ENCODE measurements around the gene KCNJ4.
"Not testable (repeated sequence)": the region's sequence is repeated elsewhere in the genome, so short reads cannot be mapped to it uniquely, and the experiment has no call there.

KCNJ4 gene

DNA sequence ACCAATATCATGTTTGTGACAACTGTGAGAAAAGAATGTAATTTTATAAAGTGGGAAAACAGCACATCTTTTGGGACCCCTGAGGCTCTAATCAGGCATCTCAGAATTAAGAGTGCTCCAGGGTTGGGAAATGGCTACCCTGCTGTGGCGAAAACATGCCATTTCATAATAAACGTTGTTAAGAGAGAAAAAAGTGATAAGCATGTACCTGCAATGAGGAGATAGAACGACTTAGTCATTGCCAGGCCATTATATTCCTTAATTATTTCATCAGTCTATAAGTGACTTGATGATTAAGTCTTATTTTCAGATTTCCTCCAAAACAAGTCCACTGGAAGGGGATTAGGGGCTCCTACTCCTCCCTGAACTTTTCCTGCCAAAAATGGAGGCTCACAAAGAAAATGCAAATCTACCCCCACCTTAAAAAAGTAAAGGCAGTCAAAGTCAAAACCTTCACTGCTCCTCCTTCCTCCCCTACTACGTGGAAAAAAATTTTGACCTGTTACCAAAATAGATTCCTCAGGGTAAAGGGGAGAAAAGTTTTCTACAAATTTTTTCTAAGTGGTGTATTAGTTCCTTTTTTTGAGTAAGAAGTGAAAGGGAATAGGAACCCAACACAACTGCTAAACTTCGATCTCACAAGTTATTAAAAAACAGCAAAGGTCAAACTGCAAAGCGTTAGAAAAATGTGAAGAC is 59.9 kb downstream of the KCNJ4 start:
- peaks cover 61% of the 10 kb centered on the region for H3K4me1 Mint-ChIP-seq
- H3K36me3 Mint-ChIP-seq, CTCF ChIA-PET, DNase-seq, H3K4me3 Mint-ChIP-seq, H3K9me3 Mint-ChIP-seq, H3K27ac Mint-ChIP-seq: not testable (repeated sequence)
- H3K27me3 Mint-ChIP-seq = peaks cover 11% of the 10 kb centered on the region

- H3K4me3 Mint-ChIP-seq, H3K27me3 Mint-ChIP-seq, DNase-seq, CTCF ChIA-PET, H3K9me3 Mint-ChIP-seq, H3K27ac Mint-ChIP-seq, H3K36me3 Mint-ChIP-seq: not testable (repeated sequence)
- peaks cover 33% of the 10 kb centered on the region for H3K4me1 Mint-ChIP-seq
These were observed 65.6 kb downstream of the KCNJ4 start for GRCh38 chr22:38389428-38389818.

GRCh38 chr22:38388506-38389427 is 66.2 kb downstream of the KCNJ4 start:
- H3K36me3 Mint-ChIP-seq, H3K4me3 Mint-ChIP-seq, H3K9me3 Mint-ChIP-seq, H3K27me3 Mint-ChIP-seq, H3K27ac Mint-ChIP-seq, CTCF ChIA-PET, DNase-seq: not testable (repeated sequence)
- peaks cover 28% of the 10 kb centered on the region for H3K4me1 Mint-ChIP-seq

- H3K9me3 Mint-ChIP-seq, DNase-seq, H3K4me3 Mint-ChIP-seq, H3K27me3 Mint-ChIP-seq, CTCF ChIA-PET, H3K36me3 Mint-ChIP-seq, H3K27ac Mint-ChIP-seq: not testable (repeated sequence)
- H3K4me1 Mint-ChIP-seq = peaks cover 15% of the 10 kb centered on the region
These were observed 68.1 kb downstream of the KCNJ4 start for GRCh38 chr22:38386918-38387317.

DNA sequence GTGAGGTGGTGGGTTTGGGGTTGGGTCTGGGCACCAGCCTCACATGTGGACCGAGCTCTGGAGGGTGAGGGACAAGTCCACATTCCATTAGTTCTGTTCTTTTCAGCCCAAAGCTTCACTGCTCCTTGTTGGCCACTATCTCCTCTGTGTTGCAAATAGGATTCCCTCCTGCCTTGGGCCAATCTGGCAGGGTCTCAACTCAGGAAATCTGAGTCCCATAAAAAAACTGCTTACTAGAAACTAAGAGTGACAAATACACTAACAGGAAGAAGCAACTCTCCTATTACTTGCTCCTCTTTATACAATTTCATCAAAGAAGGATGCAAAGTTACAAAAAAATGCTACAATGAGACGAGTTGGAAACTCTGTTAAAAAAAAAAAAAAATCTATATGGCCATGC is 71.6 kb downstream of the KCNJ4 start:
- Mint-ChIP-seq H3K4me3 (no peak overlapping the region), H3K36me3 (peaks cover 8% of the 10 kb centered on the region), H3K9me3 (no peaks in the 10 kb centered on the region), H3K4me1 (peaks cover 5% of the 10 kb centered on the region), H3K27ac (no peak overlapping the region), H3K27me3 (no peaks in the 10 kb centered on the region)
- CTCF ChIA-PET = no interaction called here
- DNase-seq = no peak

GRCh38 chr22:38381371-38381770 is 73.6 kb downstream of the KCNJ4 start:
- H3K36me3 Mint-ChIP-seq, H3K27ac Mint-ChIP-seq, H3K9me3 Mint-ChIP-seq, H3K4me3 Mint-ChIP-seq, H3K27me3 Mint-ChIP-seq, DNase-seq, H3K4me1 Mint-ChIP-seq, CTCF ChIA-PET: not testable (repeated sequence)
